ENCODE measurements around the gene SYK. TPM values are rescaled to one million over a fixed set of nuclear protein-coding genes. Genes with fewer than 3 reads are reported as not detected.

Gene SYK
- total and polyA plus RNA-seq, 2 experiments from 2014 or later, result 4.9 to 5.1 TPM

DNA sequence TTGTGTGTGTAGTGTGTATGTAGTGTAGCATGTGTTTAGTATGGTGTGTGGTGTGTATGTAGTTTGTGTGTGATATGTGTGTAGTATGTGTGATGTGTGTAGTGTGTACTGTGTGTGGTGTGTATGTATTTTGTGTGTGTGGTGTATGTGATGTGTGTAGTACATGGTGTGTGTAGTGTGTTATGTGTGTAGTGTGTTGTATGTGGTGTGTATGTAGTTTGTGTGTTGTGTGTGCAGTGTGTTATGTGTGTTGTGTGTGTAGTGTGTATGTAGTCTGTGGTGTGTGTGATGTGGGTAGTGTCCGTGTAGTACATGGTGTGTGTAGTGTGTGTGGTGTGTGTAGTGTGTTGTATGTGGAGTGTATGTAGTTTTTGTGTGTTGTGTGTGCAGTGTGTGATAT lies 40.0 kb downstream of the SYK start:
- TF ChIP-seq EZH2phosphoT487 (IDR thresholded peaks at IDR 0.05; ENCODE audit: low read depth, severe bottlenecking, unreplicated experiment) (no peak), EZH2 (IDR thresholded peaks at IDR 0.05; ENCODE audit: borderline replicate concordance) (no peak)
- TF ChIP-seq, protein P1, sequence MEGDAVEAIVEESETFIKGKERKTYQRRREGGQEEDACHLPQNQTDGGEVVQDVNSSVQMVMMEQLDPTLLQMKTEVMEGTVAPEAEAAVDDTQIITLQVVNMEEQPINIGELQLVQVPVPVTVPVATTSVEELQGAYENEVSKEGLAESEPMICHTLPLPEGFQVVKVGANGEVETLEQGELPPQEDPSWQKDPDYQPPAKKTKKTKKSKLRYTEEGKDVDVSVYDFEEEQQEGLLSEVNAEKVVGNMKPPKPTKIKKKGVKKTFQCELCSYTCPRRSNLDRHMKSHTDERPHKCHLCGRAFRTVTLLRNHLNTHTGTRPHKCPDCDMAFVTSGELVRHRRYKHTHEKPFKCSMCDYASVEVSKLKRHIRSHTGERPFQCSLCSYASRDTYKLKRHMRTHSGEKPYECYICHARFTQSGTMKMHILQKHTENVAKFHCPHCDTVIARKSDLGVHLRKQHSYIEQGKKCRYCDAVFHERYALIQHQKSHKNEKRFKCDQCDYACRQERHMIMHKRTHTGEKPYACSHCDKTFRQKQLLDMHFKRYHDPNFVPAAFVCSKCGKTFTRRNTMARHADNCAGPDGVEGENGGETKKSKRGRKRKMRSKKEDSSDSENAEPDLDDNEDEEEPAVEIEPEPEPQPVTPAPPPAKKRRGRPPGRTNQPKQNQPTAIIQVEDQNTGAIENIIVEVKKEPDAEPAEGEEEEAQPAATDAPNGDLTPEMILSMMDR (IDR thresholded peaks at IDR 0.05; ENCODE audit: poor library complexity), result no peak
- no peak for DNase-seq (ENCODE audit: low spot score)
- no peak overlapping the region for H2AFZ ChIP-seq
- no peak overlapping the region for H3K4me2 ChIP-seq
- H3K27ac ChIP-seq, result no peak overlapping the region
- H3K27me3 ChIP-seq, result no peaks in the 10 kb centered on the region
- H3K9me2 ChIP-seq (replicated peaks; ENCODE audit: insufficient read depth), result no peaks in the 10 kb centered on the region
- H3K36me3 ChIP-seq (replicated peaks; ENCODE audit: insufficient read depth, low read depth), result no peaks in the 10 kb centered on the region
- H3K4me3 ChIP-seq, result no peak overlapping the region
- no peaks in the 10 kb centered on the region for H3K79me2 ChIP-seq
- H3K9me3 ChIP-seq (ENCODE audit: low read depth), result no peaks in the 10 kb centered on the region
- H3K4me1 ChIP-seq (ENCODE audit: insufficient read depth), result no peaks in the 10 kb centered on the region
- 100% methylated on average over 1 of the region's 1 CpG for WGBS (ENCODE audit: low lambda C conversion rate, missing lambda C conversion rate)
- no peaks in the 10 kb centered on the region for H4K20me1 ChIP-seq (ENCODE audit: insufficient read depth, poor library complexity, severe bottlenecking)

DNA sequence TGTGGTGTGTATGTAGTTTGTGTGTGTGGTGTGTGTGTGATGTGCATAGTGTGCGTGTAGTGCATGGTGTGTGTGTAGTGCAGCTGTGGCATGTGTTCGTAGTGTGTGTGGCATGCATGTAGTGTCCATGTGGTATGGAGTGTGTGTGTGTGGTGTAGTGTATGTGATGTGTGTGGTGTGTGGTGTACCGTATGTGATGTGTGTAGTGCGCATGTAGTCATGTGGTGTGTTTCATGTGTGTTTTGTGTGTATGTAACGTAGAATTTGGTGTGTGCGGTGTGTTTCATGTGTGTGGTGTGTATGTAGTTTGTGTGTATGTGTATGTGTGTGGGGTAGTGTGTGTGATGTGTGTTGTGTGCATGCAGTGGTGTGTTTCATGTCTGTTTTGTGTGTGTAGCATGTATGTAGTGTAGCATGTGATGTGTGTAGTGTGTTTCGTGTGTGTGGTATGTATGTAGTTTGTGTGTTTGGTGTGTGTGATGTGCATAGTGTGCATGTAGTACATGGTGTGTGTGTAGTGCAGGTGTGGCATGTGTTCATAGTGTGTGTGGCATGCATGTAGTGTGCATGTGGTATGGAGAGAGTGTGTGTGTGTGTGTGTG lies 40.7 kb downstream of the SYK start:
- TF ChIP-seq, protein P1 (IDR thresholded peaks at IDR 0.05; ENCODE audit: poor library complexity), result no peak
- no peak for TF ChIP-seq EZH2phosphoT487 (IDR thresholded peaks at IDR 0.05; ENCODE audit: low read depth, severe bottlenecking, unreplicated experiment)
- no peak for TF ChIP-seq EZH2 (IDR thresholded peaks at IDR 0.05; ENCODE audit: borderline replicate concordance)
- H3K9me2 ChIP-seq (replicated peaks; ENCODE audit: insufficient read depth), result no peaks in the 10 kb centered on the region
- no peaks in the 10 kb centered on the region for H3K9me3 ChIP-seq (ENCODE audit: low read depth)
- H2AFZ ChIP-seq, result no peak overlapping the region
- H3K36me3 ChIP-seq (replicated peaks; ENCODE audit: insufficient read depth, low read depth), result no peaks in the 10 kb centered on the region
- no peaks in the 10 kb centered on the region for H3K4me1 ChIP-seq (ENCODE audit: insufficient read depth)
- H3K79me2 ChIP-seq, result no peaks in the 10 kb centered on the region
- no peak overlapping the region for H3K4me3 ChIP-seq
- no peak for DNase-seq (ENCODE audit: low spot score)
- no peaks in the 10 kb centered on the region for H3K27me3 ChIP-seq
- 93% methylated on average over 7 of the region's 7 CpGs for WGBS (ENCODE audit: low lambda C conversion rate, missing lambda C conversion rate)
- H4K20me1 ChIP-seq (ENCODE audit: insufficient read depth, poor library complexity, severe bottlenecking), result no peaks in the 10 kb centered on the region
- no peak overlapping the region for H3K27ac ChIP-seq
- no peak overlapping the region for H3K4me2 ChIP-seq

DNA sequence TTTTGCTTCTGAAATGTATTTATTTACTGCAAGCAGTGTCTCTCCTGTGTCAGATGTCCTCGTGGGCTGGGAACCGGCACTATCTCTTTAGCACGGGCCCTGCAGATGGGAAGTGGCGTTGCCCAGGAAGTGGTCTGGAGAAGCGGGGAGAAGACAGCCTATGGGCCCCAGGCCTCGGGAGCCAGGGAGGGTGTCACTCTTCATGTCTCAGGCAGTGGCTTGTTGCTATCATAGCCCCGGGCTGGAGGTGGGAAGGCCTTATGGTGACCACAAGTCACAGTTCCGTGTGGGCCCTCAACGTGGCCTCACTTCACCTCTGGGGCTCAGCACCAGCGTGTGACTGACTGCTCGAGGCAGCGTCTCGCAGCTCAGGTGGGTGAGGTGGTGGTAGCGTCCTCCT lies 41.4 kb downstream of the SYK start:
- no peak for DNase-seq (ENCODE audit: low spot score)
- Histone ChIP-seq H3K79me2 (no peaks in the 10 kb centered on the region), H2AFZ (no peak overlapping the region), H3K4me3 (no peak overlapping the region), H3K36me3 (replicated peaks; ENCODE audit: insufficient read depth, low read depth) (no peaks in the 10 kb centered on the region), H3K4me2 (no peak overlapping the region), H3K4me1 (ENCODE audit: insufficient read depth) (no peaks in the 10 kb centered on the region), H3K9me3 (ENCODE audit: low read depth) (no peaks in the 10 kb centered on the region), H4K20me1 (ENCODE audit: insufficient read depth, poor library complexity, severe bottlenecking) (no peaks in the 10 kb centered on the region), H3K9me2 (replicated peaks; ENCODE audit: insufficient read depth) (no peaks in the 10 kb centered on the region), H3K27me3 (no peaks in the 10 kb centered on the region), H3K27ac (no peak overlapping the region)
- TF ChIP-seq EZH2phosphoT487 (IDR thresholded peaks at IDR 0.05; ENCODE audit: low read depth, severe bottlenecking, unreplicated experiment) (no peak), EZH2 (IDR thresholded peaks at IDR 0.05; ENCODE audit: borderline replicate concordance) (no peak)
- TF ChIP-seq, protein P1 (IDR thresholded peaks at IDR 0.05; ENCODE audit: poor library complexity), result no peak
- WGBS (ENCODE audit: low lambda C conversion rate, missing lambda C conversion rate), result 89% methylated on average over 14 of the region's 14 CpGs
